PC-3 (cell line): ENCODE data around the gene PSMD6. TPM values are rescaled to one million over a fixed set of nuclear protein-coding genes. Genes with fewer than 3 reads are reported as not detected.

ENCODE experiments used
- ATAC-seq: fragments of 200-7000 bp; cut with Tn5 transposase; 2 replicates; pipeline ENCODE4 v1.9.1; 2020; ENCODE audit warnings: mild to moderate bottlenecking, moderate library complexity
- BruUV-seq: library from RNA; stranded (reverse); fragments of 400-500 nt; replicated peaks from 2 replicates; lab custom pipeline; 2021; lab: Mats Ljungman, UMichigan
- CTCF ChIA-PET: fragments of 300-600 bp; sonication (Branson Sonifier 250); formaldehyde crosslinking; loops from one replicate; lab custom pipeline; 2022; ENCODE audit warnings: antibody characterized with exemption; lab: Charles Lee
- POLR2A ChIA-PET: fragments of 300-600 bp; sonication (Branson Sonifier 250); formaldehyde crosslinking; loops from one replicate; lab custom pipeline; 2022; ENCODE audit warnings: antibody characterized with exemption; ENCODE audit not compliant: unreplicated experiment; lab: Charles Lee
- DNase-seq: peaks from one replicate; pipeline ENCODE4 v3.0.0-alpha.2; 2015
- H2AFZ ChIP-seq: fragments of 300-600 bp; sonication (generic); 2 replicates; pipeline ENCODE4 v1.6.0; 2016; ENCODE audit warnings: antibody characterized with exemption, low read length
- H3F3A ChIP-seq: fragments of 300-600 bp; sonication (generic); one replicate; pipeline ENCODE4 v1.6.0; 2017; ENCODE audit warnings: antibody characterized with exemption, low read length, control low read depth, mild to moderate bottlenecking; ENCODE audit not compliant: unreplicated experiment
- H3K27ac ChIP-seq: fragments of 300-600 bp; sonication (generic); 2 replicates; pipeline ENCODE4 v1.5.1; 2016; ENCODE audit warnings: mild to moderate bottlenecking, low read length
- H3K27me3 ChIP-seq: fragments of 300-600 bp; sonication (generic); 2 replicates; pipeline ENCODE4 v1.6.1; 2016; ENCODE audit warnings: low read length, mixed read lengths
- H3K36me3 ChIP-seq: fragments of 300-600 bp; sonication (generic); 2 replicates; pipeline ENCODE4 v1.6.1; 2016; ENCODE audit warnings: low read depth, mixed run types, low read length, mixed read lengths
- H3K4me1 ChIP-seq: fragments of 300-600 bp; sonication (generic); 2 replicates; pipeline ENCODE4 v1.5.1; 2016; ENCODE audit warnings: low read length; ENCODE audit not compliant: insufficient read depth
- H3K4me2 ChIP-seq: fragments of 300-600 bp; sonication (generic); 2 replicates; pipeline ENCODE4 v1.6.0; 2016; ENCODE audit warnings: low read length
- H3K4me3 ChIP-seq: fragments of 300-600 bp; sonication (generic); 2 replicates; pipeline ENCODE4 v1.5.1; 2016; ENCODE audit warnings: mild to moderate bottlenecking, low read length, mixed read lengths
- H3K79me2 ChIP-seq: fragments of 300-600 bp; sonication (generic); 2 replicates; pipeline ENCODE4 v1.6.1; 2017; ENCODE audit warnings: low read length, mixed read lengths
- H3K9ac ChIP-seq: fragments of 300-600 bp; sonication (generic); 2 replicates; pipeline ENCODE4 v1.6.0; 2016; ENCODE audit warnings: mild to moderate bottlenecking, low read length
- H3K9me2 ChIP-seq: fragments of 300-600 bp; sonication (generic); replicated peaks from 2 replicates; pipeline ENCODE4 v1.6.1; 2016; ENCODE audit warnings: mixed run types, low read length, mixed read lengths
- H3K9me3 ChIP-seq: fragments of 300-600 bp; sonication (generic); 2 replicates; pipeline ENCODE4 v1.6.1; 2016; ENCODE audit warnings: low read length, mixed read lengths
- H4K20me1 ChIP-seq: fragments of 300-600 bp; sonication (generic); 2 replicates; pipeline ENCODE4 v1.6.1; 2016; ENCODE audit warnings: low read length, mixed read lengths
- CTCF ChIP-seq: fragments of 300-600 bp; sonication (generic); conservative IDR thresholded peaks from 2 replicates; pipeline ENCODE4 v1.5.1; 2017; ENCODE audit warnings: antibody characterized with exemption, low read depth, mild to moderate bottlenecking, low read length
- EZH2 ChIP-seq: fragments of 300-600 bp; sonication (generic); IDR thresholded peaks from one replicate; pipeline ENCODE4 v1.6.1; 2017; ENCODE audit warnings: antibody characterized with exemption, mild to moderate bottlenecking, low read length; ENCODE audit not compliant: unreplicated experiment
- EZH2phosphoT487 ChIP-seq: fragments of 300-600 bp; sonication (generic); IDR thresholded peaks from 2 replicates; pipeline ENCODE4 v1.6.1; 2018; ENCODE audit warnings: mild to moderate bottlenecking, antibody characterized with exemption, low read length, borderline replicate concordance
- intact Hi-C: fragments of 100-400 bp; cut with micrococcal nuclease; formaldehyde crosslinking; loops from 2 replicates; pipeline ENCODE4 v1.9.0; 2023
- total RNA-seq: library from RNA; depleted of rRNA; stranded (reverse); fragments of >200 nt; gene quantifications from 2 replicates; pipeline ENCODE4 v1.2.3, GENCODE V29; 2014

PSMD6 gene
- total RNA-seq, 1 experiment from 2014 or later: 80.7 TPM

GRCh38 chr3:64008017-64008416, 15.3 kb downstream of the PSMD6 start:
- CTCF ChIA-PET: no interaction called here
- H3K9ac ChIP-seq: no peak overlapping the region
- H4K20me1 ChIP-seq: no peaks in the 10 kb centered on the region
- no peak for TF ChIP-seq CTCF
- no peak for TF ChIP-seq EZH2
- no peak for TF ChIP-seq EZH2phosphoT487
- H3K27me3 ChIP-seq: no peaks in the 10 kb centered on the region
- H3K4me3 ChIP-seq: no peak overlapping the region
- H3K9me3 ChIP-seq: no peaks in the 10 kb centered on the region
- H3K27ac ChIP-seq: no peak overlapping the region
- intact Hi-C loops: no loop called here
- ATAC-seq: no peak
- H3K79me2 ChIP-seq: peaks cover 9% of the 10 kb centered on the region; the same call in 1 of the 2 replicates
- POLR2A ChIA-PET: interaction anchor here (0.6 to 0.7 kb wide), 3 partner anchors 41 to 1137 kb away, joined by 3 to 5 read pairs (median 3); no protein-coding TSS in a partner anchor
- peaks cover 7% of the 10 kb centered on the region; the same call in 1 of the 2 replicates for H3K4me1 ChIP-seq
- peaks cover 31% of the 10 kb centered on the region for H3K36me3 ChIP-seq
- no peaks in the 10 kb centered on the region for H3K9me2 ChIP-seq
- no peak overlapping the region for H2AFZ ChIP-seq
- no TSS peak for BruUV-seq
- no peak for DNase-seq
- H3F3A ChIP-seq: no peaks in the 10 kb centered on the region
- no peak overlapping the region for H3K4me2 ChIP-seq

GRCh38 chr3:64003589-64003988, 19.7 kb downstream of the PSMD6 start:
- H3K4me2 ChIP-seq: no peak overlapping the region
- H3K9me2 ChIP-seq: no peaks in the 10 kb centered on the region
- no peaks in the 10 kb centered on the region for H3K9me3 ChIP-seq
- no peak overlapping the region for H2AFZ ChIP-seq
- no peak overlapping the region for H3K4me3 ChIP-seq
- intact Hi-C loops: no loop called here
- H3K4me1 ChIP-seq: no peaks in the 10 kb centered on the region
- TF ChIP-seq CTCF: no peak
- TF ChIP-seq EZH2: no peak
- no peak for TF ChIP-seq EZH2phosphoT487
- H3K36me3 ChIP-seq: no peaks in the 10 kb centered on the region; the same call in 1 of the 2 replicates
- ChIA-PET POLR2A (no interaction called here), CTCF (no interaction called here)
- H3K79me2 ChIP-seq: no peaks in the 10 kb centered on the region
- no peak overlapping the region for H3K9ac ChIP-seq
- no peaks in the 10 kb centered on the region for H4K20me1 ChIP-seq
- no peaks in the 10 kb centered on the region for H3F3A ChIP-seq
- BruUV-seq: no TSS peak
- ATAC-seq: no peak
- no peak overlapping the region for H3K27ac ChIP-seq
- H3K27me3 ChIP-seq: no peaks in the 10 kb centered on the region
- no peak for DNase-seq

GRCh38 chr3:64002233-64002632, 21.1 kb downstream of the PSMD6 start:
- Histone ChIP-seq H3K36me3 (no peaks in the 10 kb centered on the region; the same call in 1 of the 2 replicates), H3K4me3 (no peak overlapping the region), H3F3A (no peaks in the 10 kb centered on the region), H3K4me2 (no peak overlapping the region), H4K20me1 (no peaks in the 10 kb centered on the region), H3K27ac (no peak overlapping the region), H3K9ac (no peak overlapping the region), H3K4me1 (no peaks in the 10 kb centered on the region), H2AFZ (no peak overlapping the region), H3K9me2 (no peaks in the 10 kb centered on the region), H3K27me3 (no peaks in the 10 kb centered on the region), H3K79me2 (no peaks in the 10 kb centered on the region), H3K9me3 (no peaks in the 10 kb centered on the region)
- CTCF ChIA-PET: no interaction called here
- POLR2A ChIA-PET: no interaction called here
- no TSS peak for BruUV-seq
- no peak for TF ChIP-seq CTCF
- ATAC-seq: no peak
- DNase-seq: no peak
- intact Hi-C loops: no loop called here
